HG03521 (cell line): ENCODE results near the gene SEBOX.
A peak's percentile ranks its signal among the peaks of the same experiment; 100 is the strongest.

Source experiments
- ATAC-seq: cut with Tn5 transposase; IDR thresholded peaks from one replicate; pipeline ENCODE4 v1.9.1; 2021; ENCODE audit warnings: mild to moderate bottlenecking, moderate library complexity; ENCODE audit not compliant: unreplicated experiment

Gene SEBOX

GRCh38 chr17:28394337-28395116 lies 29.5 kb upstream of the SEBOX start:
- ATAC-seq: no peak

GRCh38 chr17:28392491-28392890 lies 27.5 kb upstream of the SEBOX start:
- ATAC-seq: no peak

GRCh38 chr17:28391401-28391800 lies 26.4 kb upstream of the SEBOX start:
- ATAC-seq: no peak

- no peak for ATAC-seq
Observed at GRCh38 chr17:28390984-28391383, 26.0 kb upstream of the SEBOX start.

DNA sequence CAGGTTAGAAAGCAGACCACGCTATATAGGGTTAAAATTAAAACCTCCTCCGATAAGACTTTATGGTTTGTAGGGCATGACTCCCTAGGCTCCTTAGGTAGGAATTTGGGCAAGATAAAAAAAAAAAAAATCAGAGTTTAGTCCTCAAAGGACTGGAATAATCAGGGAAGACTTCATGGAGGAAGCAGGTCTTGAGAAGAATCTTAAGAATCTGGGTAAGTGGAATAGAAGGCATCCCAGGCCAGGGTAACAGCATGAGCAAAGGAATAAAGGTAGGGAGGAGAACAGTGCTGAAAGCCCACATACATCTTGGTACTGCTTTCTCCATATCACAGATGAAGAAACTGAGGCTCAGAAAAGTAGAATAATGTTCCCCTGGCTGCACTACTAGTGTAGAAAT lies 25.6 kb upstream of the SEBOX start:
- no peak for ATAC-seq

DNA sequence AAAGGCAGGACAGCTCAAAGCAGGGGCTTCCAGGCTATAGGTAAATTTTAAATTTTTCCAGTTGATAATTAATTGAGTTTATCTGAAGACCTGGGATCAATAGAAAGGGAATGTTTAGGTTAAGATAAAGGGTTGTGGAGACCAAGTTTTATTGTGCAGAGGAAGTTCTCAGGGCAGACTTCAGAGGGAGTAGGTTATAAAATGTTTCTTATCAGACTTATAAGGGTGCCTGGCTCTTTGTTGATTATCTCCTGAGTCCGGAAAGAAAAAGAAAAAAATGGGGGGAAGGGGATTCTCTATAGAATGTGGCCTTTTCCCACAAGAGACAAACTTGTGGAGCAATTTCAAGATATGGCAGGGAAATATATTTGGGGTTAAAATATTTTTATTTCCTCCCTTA lies 25.1 kb upstream of the SEBOX start:
- no peak for ATAC-seq

DNA sequence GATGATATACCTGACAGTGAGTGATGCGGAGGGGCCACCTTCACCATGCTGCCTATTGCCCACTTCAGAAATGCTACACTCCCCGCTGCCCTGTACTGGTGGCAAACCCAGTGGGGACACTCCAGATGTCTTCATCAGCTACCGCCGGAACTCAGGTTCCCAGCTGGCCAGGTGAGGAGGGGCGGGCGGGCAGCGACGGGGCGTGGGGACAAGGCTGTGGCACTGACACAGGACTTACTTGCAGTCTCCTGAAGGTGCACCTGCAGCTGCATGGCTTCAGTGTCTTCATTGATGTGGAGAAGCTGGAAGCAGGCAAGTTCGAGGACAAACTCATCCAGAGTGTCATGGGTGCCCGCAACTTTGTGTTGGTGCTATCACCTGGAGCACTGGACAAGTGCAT lies 23.1 kb upstream of the SEBOX start:
- ATAC-seq: no peak

DNA sequence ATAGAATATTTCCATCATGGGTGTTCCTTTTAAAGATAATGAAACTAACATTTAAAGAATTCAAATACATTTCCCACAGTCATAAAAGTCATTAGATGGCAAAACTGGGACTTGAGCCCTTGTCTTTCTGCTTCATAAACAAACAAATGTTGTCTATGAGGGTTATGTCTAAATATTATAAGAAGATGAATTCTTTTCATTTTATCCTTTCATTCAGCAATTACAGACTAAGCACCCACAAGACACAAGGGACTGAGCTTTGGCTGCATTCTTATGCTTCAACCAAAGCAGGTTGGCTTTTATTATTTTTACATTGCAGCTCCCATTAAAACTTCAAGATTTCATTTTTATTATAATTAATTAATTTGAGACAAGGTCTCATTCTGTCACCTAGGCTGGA lies 21.4 kb upstream of the SEBOX start:
- no peak for ATAC-seq

DNA sequence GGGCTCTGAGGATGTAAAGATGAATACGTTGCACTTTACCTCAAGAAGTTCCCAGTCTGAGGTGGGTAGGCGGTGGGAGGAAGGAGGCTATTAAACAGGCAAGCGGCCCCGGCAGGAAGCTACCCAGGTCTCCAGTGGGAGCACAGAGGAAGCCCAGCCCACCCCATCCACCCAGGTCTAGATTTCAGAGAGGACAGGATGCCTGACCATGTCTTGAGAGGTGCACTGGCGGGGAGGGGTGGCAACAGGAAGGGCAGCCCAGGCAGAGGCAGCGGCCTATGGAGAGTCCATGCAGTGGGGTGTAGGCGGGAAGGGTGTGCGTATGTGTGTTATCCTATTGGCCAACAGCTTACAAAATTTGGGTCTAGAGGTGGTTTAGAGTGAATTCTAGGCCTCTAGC lies 20.4 kb upstream of the SEBOX start:
- no peak for ATAC-seq

- no peak for ATAC-seq
Observed at GRCh38 chr17:28385037-28385400, 20.0 kb upstream of the SEBOX start.

DNA sequence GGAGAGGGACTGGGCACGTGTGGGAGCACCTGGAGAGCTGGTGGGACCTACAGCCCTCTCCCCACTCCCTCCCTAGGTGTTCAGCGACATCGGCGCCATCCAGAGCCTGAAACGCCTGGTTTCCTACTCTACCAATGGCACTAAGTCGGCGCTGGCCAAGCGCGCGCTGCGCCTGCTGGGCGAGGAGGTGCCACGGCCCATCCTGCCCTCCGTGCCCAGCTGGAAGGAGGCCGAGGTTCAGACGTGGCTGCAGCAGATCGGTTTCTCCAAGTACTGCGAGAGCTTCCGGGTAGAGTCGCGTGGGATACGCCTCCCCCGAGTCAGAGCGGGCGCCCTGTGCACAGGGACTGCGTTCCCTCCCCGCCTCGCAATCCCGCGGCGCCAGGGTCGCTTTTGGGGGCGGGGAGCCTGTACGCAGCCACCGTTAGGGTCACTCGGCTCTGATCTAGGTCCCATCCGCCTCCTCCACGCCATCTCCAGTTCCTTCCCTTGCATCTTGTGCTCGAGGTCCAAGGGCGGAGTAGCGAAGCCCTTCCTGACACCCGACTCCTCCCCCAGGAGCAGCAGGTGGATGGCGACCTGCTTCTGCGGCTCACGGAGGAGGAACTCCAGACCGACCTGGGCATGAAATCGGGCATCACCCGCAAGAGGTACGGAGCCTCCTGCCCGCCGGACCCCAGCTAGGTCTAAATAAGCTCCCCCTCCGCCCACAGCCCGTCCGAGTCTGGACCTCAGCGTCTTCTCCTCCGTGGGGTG lies 19.5 kb upstream of the SEBOX start:
- ATAC-seq: no peak

DNA sequence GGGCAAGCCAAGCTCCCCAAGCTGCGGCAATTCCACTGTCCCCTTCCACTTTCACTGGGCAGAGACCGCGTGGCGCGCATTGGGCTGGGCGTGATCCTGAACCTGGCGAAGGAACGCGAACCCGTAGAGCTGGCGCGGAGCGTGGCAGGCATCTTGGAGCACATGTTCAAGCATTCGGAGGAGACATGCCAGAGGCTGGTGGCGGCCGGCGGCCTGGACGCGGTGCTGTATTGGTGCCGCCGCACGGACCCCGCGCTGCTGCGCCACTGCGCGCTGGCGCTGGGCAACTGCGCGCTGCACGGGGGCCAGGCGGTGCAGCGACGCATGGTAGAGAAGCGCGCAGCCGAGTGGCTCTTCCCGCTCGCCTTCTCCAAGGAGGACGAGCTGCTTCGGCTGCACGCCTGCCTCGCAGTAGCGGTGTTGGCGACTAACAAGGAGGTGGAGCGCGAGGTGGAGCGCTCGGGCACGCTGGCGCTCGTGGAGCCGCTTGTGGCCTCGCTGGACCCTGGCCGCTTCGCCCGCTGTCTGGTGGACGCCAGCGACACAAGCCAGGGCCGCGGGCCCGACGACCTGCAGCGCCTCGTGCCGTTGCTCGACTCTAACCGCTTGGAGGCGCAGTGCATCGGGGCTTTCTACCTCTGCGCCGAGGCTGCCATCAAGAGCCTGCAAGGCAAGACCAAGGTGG lies 16.3 kb upstream of the SEBOX start:
- ATAC-seq: no peak

- ATAC-seq: no peak
Observed at GRCh38 chr17:28379814-28380801, 15.1 kb upstream of the SEBOX start.

- ATAC-seq: no peak
Observed at GRCh38 chr17:28372945-28373274, 7.9 kb upstream of the SEBOX start.

DNA sequence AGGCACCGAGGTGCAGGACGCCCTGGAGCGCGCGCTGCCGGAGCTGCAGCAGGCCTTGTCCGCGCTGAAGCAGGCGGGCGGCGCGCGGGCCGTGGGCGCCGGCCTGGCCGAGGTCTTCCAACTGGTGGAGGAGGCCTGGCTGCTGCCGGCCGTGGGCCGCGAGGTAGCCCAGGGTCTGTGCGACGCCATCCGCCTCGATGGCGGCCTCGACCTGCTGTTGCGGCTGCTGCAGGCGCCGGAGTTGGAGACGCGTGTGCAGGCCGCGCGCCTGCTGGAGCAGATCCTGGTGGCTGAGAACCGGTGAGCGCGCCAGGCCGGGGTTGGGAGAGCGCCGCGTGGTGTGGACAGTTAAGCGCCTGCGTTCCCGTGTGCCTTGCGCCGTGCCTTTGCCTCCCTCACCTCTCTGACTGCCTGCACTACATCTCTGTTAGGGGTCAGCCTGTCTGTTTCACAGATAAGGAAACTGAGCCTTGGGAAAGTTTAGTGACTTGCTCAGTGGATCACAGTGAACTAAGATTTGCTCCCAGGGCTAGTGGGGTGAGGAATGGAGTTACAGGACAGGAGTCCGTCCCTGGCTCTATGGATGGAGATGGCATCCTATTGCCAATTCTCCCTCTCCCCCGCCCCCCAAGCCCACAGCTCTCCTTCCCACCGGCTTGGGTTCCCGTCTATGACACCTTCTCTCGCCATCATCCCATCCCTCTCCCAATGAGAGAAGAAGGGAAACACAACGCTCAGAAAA lies 7.4 kb upstream of the SEBOX start:
- ATAC-seq: no peak

DNA sequence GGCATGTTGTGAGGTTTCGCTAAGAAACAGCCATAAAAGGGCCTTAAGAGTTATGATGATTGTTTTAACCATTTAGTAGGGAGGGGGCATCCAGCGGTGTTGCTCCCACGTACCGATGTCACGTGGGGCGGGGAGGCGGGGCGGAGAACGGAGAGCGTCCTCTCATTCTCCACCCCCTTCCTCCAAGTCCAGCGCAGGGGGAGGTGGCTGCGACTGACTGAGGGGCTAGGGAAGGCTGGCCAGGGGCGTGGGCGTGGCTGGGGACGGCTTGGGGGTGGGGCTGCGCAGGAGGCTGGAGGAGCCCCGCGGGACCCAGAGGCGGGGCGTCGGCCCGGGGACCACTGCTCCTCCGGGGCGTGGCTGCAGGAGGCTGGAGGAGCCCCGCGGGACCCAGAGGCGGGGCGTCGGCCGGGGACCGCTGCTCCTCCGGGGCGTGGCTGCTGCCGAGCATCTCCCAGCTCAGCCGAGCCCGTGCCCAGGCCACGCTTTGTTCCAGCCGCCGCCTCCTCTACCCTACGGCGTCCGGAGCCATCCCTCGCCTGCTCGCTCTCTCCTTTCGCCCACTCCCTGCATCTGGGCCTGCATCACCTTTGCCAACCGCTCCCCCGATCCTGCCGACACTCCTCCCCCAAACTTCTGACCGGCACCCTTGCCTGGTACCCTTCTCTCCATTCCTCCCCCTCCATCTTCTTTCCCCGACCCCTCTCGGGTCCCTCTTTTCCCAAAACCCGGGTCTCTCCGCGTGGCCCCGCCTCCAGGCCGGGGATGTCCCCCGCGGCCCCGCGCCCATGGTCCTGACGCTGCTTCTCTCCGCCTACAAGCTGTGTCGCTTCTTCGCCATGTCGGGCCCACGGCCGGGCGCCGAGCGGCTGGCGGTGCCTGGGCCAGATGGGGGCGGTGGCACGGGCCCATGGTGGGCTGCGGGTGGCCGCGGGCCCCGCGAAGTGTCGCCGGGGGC lies 6.5 kb upstream of the SEBOX start, which contains the start of gene SARM1:
TSS of gene SARM1 (plus strand) at position 450 of the 958 bp plus-strand sequence. CDS start at position 789, 339 bp downstream.
- ATAC-seq: peak; percentile 81

- no peak for ATAC-seq
Observed at GRCh38 chr17:28370744-28371103, 5.7 kb upstream of the SEBOX start.

DNA sequence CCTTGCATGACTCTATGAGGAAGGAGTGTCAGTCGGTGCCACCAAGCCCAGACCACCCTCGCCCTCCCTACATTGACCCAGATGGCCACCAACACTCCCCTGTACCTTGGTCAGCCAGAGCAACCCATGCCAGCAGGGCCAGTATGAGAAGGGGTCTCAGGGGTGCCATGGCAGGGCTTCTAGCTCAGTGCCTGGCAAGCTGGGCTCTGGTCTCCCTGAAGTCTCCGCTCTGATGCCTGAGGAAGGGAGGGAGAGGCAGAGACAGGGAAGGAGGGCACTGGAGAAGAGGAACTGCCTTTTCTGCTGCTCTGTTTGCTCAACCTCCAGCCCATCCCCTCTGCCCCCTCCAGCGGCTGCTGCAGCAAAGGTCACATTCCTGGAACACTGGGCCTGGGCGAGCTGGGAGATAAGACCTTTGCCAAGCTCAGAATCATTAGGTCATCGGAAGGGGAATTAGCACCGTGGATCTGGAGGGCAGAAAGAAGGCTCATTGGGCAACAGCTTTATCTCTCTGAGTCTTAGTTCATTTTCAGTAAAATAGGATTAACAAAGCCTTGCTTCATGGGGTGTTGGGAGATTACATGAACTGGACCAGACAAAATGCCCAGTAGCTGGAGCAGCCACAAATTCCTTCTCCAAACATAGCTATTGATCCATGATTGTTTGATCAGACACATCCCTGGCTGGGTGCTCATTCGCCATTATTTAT lies 5.2 kb upstream of the SEBOX start, which contains the start of gene VTN:
TSS of gene VTN (minus strand) at position 273 of the 709 bp plus-strand sequence. CDS start at position 169, 104 bp downstream.
- ATAC-seq: no peak
